H1 (cell line): ENCODE data around the gene PRPF4.

Experiments
- BACH1 ChIP-seq: IDR thresholded peaks from 2 replicates; pipeline ENCODE4 v1.6.1; 2012; ENCODE audit warnings: low read length, improper control_type of control experiment
- CHD2 ChIP-seq: IDR thresholded peaks from 2 replicates; pipeline ENCODE4 v1.6.1; 2012; ENCODE audit warnings: low read length, improper control_type of control experiment
- CREB1 ChIP-seq: IDR thresholded peaks from 2 replicates; pipeline ENCODE4 v1.6.1; 2012; ENCODE audit warnings: inconsistent platforms
- EP300 ChIP-seq, 2 experiments: IDR thresholded peaks; 1 replicate in 1 of 2; 2 replicates in 1 of 2; pipeline ENCODE4 v1.6.1; 2011 to 2012; ENCODE audit warnings: low read depth in 2 of 2, low read length in 2 of 2, mild to moderate bottlenecking in 2 of 2, borderline replicate concordance in 1 of 2, inconsistent platforms in 1 of 2, moderate library complexity in 1 of 2
- JUND ChIP-seq: IDR thresholded peaks from 2 replicates; pipeline ENCODE4 v1.6.1; 2011; ENCODE audit warnings: mild to moderate bottlenecking, improper control_type of control experiment, low read length
- MAX ChIP-seq: IDR thresholded peaks from 2 replicates; pipeline ENCODE4 v1.6.1; 2012; ENCODE audit warnings: inconsistent platforms
- POLR2A ChIP-seq, 2 experiments: IDR thresholded peaks; 1 replicate in 1 of 2; 2 replicates in 1 of 2; pipeline ENCODE4 v1.6.1; 2011; ENCODE audit warnings: low read depth in 2 of 2, low read length in 2 of 2, mild to moderate bottlenecking in 2 of 2; ENCODE audit errors: control extremely low read depth in 1 of 2
- POLR2AphosphoS5 ChIP-seq: IDR thresholded peaks from 2 replicates; pipeline ENCODE4 v1.6.1; 2011; ENCODE audit warnings: low read depth, low read length
- TAF1 ChIP-seq: IDR thresholded peaks from 2 replicates; pipeline ENCODE4 v1.6.1; 2011; ENCODE audit warnings: mild to moderate bottlenecking, low read depth, low read length
- TCF12 ChIP-seq: IDR thresholded peaks from 2 replicates; pipeline ENCODE4 v1.6.1; 2011; ENCODE audit warnings: low read depth, mild to moderate bottlenecking, low read length
- TF ChIP-seq, protein P1 (sequence below), 3 experiments: IDR thresholded peaks; 1 replicate in 2 of 3; 2 replicates in 1 of 3; pipeline versions ENCODE4 v1.5.1 to v1.6.1; 2011; ENCODE audit warnings: low read length in 3 of 3, mild to moderate bottlenecking in 3 of 3, inconsistent platforms in 2 of 3, low read depth in 1 of 3, moderate library complexity in 1 of 3; ENCODE audit not compliant: insufficient read depth in 1 of 3; ENCODE audit errors: control extremely low read depth in 1 of 3

DNA sequence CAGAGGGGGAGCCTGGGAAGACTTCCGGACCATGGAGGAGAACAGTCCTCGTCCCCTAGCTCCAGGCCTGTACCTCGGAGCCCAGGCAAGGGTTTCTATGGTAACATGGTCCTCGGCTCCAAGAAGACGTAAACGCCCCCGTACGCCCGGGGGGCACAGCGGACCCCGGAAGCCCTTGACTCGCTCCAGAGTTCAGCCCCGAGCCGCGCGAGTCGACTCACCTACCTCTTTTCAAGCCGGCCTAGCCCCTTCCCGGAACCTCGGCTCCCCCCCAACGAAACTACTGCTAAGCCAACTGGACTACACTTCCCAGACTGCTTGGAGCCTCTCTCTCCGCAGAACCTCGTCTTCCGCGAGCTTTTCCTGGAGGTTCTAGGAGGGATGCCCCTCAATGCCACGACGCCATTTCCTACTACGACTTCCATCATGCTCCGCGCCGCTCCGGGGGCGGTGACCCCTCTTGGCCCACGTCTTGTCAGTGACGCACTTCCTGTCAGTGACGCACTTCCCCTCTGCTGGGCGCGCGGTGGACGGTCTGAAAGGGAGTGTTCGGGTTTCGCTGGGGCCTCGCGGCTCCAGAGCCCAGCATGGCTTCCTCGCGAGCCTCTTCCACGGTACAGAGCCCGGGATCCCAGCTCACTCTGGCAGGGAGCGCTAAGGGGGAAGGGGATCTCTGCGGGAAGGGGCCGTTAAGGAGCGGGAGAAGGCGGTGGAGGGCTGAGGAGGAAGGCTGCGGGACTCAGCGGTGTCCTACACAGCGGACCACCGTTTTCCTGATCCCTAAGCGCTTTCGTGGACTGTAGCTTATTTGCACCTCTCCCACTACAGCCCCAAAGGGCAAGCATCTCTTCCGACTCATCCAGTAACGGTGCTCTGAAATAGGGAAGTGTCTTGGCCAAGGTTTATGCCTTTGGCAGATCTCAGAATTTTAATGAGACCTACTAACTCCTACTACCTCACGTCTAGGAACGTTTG, at the start of gene PRPF4, which contains the start of gene CDC26:
- peak; percentile 69 for TF ChIP-seq MAX
- TF ChIP-seq, protein P1, sequence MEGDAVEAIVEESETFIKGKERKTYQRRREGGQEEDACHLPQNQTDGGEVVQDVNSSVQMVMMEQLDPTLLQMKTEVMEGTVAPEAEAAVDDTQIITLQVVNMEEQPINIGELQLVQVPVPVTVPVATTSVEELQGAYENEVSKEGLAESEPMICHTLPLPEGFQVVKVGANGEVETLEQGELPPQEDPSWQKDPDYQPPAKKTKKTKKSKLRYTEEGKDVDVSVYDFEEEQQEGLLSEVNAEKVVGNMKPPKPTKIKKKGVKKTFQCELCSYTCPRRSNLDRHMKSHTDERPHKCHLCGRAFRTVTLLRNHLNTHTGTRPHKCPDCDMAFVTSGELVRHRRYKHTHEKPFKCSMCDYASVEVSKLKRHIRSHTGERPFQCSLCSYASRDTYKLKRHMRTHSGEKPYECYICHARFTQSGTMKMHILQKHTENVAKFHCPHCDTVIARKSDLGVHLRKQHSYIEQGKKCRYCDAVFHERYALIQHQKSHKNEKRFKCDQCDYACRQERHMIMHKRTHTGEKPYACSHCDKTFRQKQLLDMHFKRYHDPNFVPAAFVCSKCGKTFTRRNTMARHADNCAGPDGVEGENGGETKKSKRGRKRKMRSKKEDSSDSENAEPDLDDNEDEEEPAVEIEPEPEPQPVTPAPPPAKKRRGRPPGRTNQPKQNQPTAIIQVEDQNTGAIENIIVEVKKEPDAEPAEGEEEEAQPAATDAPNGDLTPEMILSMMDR (IDR thresholded peaks at IDR 0.05; ENCODE audit: control extremely low read depth in 1 of 3, insufficient read depth in 1 of 3, low read depth in 1 of 3, low read length in 3 of 3) = no peak
- TF ChIP-seq EP300 (IDR thresholded peaks at IDR 0.05; ENCODE audit: borderline replicate concordance in 1 of 2, low read depth in 2 of 2, low read length in 2 of 2) = no peak
- no peak; the same call in 1 of the 2 replicates for TF ChIP-seq JUND
- peak; percentile 97 for TF ChIP-seq POLR2AphosphoS5
- peak; percentile 93 to 96 for TF ChIP-seq POLR2A (IDR thresholded peaks at IDR 0.05; ENCODE audit: control extremely low read depth in 1 of 2, low read depth in 2 of 2, low read length in 2 of 2)
- no peak for TF ChIP-seq BACH1
- peak; percentile 94 for TF ChIP-seq CHD2
- peak; percentile 90 for TF ChIP-seq TAF1
- TF ChIP-seq TCF12 = no peak
- peak; percentile 97 for TF ChIP-seq CREB1
